ENCODE data around the gene LRP1B.
A peak's percentile ranks its signal among the peaks of the same experiment; 100 is the strongest.
"Not testable (repeated sequence)": the region's sequence is repeated elsewhere in the genome, so short reads cannot be mapped to it uniquely, and the experiment has no call there.

Gene LRP1B

DNA sequence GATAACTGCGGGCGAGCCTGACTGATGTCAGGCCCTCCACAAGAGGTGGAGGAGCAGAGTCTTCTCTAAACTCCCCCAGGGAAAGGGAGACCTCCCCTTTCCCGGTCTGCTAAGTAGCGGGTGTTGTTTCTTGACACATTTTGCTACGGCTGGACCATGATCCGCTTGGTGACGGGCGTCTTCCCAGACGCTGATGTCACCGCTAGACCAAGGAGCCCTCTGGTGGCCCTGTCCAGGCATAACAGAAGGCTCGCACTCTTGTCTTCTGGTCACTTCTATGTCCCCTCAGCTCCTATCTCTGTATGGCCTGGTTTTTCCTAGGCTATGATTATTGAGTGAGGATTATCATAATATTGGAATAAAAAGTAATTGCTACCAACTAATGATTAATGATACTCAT is 1166.5 kb downstream of the LRP1B start:
- DNase-seq: not testable (repeated sequence)

DNA sequence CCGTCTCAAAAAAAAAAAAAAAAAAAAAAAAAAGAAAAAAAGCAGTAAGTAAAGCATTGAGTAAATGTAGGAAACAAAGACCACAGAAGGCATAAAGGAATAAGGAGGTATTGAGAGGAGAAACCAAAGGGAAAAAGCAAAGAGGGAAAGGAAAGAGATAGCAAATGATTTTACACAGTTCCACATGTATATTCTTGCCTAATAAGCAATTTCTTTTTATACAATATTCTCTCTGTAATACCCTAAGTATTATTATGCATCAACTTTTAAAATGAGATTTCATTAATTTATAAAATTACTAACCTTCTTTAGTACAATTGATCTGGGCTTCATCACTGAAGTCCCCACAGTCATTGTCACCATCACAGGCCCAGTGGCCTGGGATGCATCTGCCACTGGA is 1180.9 kb downstream of the LRP1B start:
- DNase-seq: no peak

DNA sequence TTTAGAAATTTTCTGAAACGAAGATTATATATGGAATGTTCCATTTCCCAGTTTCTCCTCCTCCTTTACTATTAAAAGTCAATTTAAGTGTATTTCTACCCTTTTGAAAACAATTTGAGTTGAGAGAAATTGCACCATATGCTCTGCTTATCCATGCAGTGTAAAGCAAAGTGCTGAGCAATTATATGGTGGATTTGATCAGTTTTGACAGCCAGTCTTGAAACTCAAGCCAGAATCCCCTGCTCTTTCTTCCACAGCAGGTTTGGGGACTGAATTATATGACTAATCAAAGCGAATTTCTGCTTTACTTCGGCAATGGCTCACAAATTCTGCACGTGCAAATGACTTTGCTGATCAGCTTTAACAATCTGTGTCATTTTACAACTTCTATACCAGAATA is 1183.6 kb downstream of the LRP1B start:
- no peak for DNase-seq

DNA sequence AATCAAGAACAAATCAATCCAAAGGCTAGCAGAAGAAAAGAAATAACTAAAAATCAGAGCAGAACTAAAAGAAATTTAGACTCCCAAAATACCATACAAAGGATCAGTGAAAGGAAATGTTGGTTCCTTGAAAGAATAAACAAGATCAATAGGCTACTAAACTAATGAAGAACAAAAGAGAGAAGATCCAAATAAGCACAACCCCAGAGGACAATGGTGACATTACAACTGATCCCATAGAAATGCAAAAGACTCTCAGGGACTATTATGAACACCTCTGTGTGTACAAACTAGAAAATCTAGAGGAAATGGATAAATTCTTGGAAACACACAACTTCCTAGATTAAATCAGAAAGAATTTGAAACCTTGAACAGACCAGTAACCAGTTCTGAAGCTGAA is 1186.9 kb downstream of the LRP1B start:
- DNase-seq: no peak

DNA sequence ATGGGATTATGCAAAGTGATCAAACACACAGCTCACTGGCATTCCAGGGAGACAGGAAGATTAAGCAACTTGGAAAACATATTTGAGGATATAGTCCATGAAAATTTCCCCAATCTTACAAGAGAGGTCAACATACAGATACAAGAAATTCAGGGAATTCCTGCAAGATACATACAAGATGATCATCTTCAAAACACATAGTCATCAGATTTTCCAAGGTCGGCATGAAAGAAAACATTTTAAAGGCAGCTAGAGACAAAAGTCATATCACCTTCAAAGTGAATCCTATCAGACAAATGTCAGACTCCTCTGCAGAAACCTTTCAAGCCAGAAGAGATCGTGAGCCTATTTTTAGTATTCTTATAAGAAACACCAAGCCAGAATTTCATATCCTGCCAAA is 1188.5 kb downstream of the LRP1B start:
- DNase-seq: no peak

DNA sequence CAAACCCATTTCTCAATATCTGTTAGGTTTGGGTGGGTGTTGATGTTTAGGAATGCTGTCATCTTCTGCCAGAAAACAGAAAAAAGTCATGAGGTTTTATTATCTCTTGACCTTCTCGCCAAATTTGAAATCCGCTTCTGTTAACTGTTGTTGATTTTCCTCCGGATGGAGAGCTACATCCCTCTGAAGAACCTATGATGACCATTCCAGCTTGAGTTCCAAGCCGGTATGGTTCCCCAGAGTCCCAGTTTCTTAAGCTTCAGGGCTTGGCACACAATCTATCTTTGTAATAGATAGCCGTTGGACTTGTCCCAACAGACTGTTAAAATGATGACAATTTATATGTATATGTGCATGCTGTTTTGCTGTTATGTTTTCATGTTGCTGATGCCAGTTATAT is 1201.0 kb downstream of the LRP1B start:
- DNase-seq: no peak

DNA sequence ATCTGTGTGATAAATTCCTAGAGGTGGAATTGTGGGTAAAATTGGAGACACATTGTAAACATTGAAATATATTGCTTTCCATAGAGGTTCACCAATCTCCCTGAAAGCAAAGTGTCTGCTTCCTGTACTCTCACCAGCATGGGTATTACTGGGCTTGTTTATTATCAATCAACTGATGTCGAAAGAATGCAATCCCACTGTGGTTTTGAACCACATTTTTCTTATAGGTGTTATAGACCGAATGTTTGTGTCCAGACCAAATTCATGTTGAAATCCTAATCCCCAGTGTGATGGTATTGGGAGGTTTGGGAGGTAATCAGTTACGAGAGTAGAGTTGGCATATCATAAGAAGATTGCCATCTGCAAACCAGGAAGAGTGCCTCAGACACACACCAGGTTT is 1212.4 kb downstream of the LRP1B start:
- no peak for DNase-seq

DNA sequence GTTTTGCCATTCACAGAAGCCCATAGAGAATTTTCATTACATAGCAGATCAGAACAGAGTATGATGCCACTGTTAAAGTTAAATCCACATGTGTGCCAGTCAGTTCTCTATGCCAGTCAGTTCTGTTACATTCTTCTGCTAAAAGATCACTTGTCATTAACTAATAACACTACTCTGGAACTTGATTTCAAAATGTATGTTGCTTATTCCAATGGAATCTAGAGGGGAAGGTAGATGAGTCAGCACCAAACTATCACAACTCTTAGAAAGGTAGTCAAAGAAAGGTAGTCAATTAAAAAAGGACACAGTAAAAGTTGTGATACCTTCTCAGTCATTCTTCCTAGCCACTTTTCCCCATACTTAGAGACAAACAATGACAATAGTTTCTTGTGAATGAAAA is 1214.4 kb downstream of the LRP1B start:
- no peak for DNase-seq

DNA sequence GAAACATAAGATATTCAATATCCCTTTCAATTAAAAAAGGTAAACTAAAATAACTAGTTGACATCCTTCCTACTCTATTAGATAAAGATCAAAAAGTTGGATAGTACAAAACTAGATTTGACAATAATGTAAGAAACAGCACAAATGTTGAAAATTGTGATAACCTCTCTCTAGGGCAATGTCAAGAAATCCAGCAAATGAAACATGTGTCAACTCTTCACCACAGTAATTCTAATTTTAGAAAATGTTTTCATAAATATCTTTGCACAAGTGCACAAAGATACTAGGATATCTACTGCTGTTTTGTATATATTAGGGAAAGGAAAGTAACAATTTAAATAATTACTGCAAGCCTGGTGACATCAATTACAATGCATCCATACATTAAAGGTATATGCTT is 1220.1 kb downstream of the LRP1B start:
- no peak for DNase-seq

DNA sequence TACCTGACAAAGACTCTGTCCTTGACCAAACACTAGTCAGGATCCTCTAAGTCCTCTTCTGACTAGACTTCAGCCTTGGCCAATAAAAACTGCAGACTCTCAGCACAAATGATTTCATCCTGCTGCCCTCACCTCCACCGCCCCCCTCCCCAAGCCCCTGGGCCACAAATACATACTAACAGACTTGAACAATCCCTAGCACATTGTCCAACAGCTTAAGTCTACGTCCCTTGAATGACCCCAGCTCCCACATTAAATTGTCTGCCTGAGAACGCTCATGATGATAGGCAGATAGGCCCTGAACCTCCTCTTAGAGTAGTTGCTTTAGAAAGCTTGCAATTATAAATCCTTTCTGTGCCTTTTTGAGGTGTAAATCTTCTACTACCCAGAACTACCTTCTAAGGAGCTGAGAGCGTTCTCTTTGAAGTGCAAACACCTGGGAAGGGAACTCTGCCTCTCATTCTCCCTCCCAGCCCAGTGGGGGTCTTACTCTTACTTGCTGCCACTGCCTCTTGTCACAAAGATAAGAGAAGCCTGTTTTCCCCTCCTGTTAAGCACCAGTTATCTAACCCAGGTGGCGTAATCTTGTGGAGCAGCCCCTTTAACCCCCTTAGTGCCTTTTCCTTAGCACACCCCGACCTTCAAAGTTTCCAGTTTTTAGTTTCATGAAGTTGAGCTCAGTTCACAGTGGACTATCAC is 1225.6 kb downstream of the LRP1B start:
- no peak for DNase-seq

DNA sequence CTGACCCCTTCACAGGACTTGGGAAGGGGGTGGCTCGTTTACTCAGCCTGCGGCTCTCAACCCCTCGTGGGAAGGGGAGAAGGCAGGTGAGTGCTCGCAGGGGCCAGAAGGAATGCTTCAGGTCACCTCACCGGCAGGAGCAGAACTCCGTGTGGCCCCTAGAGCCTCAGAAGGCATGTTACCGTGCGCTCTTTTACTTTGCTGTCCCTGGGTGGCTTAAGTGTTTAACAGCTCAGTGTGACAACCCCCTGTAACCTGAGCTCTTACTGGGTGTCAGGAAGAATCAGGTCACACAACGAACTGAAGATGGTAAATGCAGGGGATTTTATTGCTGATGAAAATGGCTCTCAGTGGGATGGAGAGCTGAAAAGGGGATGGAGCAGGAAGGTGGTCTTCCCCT is 1235.4 kb downstream of the LRP1B start:
- no peak for DNase-seq

DNA sequence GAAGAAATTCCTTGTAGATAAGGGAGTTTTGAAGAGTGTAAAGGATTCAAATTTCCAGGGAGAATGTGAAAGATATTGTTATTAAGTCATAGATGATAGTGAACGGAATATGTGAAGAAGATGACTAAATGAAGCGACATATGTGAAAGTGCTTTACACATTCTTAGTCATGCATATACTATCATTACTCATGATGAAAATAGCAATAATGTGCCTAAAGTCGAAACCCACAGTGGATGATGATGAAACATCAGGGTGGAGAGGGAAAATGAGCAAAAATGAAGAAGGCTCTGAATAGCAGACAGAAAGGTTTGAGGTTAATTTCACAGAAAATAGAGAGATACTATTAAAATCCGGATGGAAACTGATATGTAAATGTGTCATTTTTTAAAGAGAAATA is 1237.1 kb downstream of the LRP1B start:
- DNase-seq: no peak

DNA sequence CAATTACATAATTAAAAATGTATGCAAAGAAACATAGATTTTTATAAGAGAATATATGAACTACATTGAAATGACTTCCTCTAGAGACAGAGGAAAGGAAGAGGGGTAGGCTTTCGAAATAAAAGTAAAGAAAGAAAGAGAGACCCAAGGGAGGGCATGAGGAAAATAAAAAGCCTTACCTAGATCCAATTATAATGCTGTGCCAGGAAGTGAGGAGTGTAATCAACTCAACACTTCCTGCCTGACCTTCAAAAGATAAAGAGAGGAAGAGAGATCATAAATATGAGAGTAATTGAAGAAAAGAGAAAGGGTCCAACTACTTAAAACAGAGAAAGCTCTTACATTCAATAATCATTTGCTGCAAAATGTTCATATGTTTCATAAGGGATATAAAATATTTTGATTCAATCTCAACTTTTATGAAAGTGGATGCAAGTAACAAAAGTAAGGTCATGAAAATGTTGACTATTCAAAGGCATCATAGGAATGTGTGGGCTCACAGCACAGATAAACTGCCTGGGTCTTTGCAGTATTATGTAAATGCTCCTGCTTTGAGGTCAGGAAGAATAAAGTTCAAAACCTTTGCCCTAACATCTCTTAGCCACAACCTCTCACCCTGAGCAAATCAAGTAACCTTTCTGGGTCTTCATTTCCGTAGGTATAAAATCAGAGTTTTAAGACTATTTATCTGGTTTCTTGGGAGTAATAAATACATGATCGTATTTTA is 1237.7 kb downstream of the LRP1B start:
- no peak for DNase-seq

DNA sequence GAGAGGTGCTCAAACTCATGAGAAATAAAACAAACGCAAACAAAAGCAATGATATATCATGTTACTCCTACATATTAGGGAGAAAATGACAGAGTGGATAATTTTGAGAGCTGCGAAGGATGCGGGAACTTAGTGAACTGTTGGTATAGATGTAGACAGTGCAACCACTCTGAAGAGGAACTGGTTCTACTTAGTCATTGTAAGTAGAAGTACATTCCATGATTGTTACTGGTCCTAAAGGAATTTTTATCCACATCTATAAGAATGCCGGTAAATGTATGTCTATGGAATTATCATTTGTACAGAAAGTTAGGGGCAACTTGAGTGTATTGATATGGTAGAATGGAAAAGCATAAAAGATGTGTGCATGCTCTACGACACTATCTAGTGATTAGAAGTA is 1238.4 kb downstream of the LRP1B start:
- DNase-seq: no peak

DNA sequence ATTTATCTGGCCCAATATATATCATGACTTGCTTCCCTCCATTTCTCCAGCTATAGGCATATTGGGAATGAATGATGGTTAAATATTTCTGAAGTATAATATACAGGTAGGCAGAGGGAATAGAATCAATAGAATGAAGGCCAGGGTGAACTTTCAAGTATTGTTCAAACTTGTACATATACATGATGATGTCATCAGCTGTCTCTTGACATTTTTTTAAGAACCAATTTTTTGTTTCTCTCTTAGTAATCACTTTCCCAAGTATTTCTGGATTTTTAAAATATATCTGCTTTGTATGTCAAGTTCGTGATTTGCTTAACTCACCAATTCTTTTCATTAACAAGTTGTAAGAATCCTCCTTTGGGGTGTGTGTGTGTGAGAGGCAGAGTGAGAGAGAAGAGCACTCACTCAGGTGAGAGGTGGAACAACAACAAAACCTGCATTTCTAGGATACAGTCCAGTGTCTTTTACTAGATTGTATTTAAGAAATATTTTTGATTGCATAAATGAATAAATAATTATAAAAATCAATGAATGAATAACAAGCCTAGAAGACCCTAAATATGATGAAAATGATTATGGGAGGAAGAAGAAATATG is 1239.1 kb downstream of the LRP1B start:
- no peak for DNase-seq

DNA sequence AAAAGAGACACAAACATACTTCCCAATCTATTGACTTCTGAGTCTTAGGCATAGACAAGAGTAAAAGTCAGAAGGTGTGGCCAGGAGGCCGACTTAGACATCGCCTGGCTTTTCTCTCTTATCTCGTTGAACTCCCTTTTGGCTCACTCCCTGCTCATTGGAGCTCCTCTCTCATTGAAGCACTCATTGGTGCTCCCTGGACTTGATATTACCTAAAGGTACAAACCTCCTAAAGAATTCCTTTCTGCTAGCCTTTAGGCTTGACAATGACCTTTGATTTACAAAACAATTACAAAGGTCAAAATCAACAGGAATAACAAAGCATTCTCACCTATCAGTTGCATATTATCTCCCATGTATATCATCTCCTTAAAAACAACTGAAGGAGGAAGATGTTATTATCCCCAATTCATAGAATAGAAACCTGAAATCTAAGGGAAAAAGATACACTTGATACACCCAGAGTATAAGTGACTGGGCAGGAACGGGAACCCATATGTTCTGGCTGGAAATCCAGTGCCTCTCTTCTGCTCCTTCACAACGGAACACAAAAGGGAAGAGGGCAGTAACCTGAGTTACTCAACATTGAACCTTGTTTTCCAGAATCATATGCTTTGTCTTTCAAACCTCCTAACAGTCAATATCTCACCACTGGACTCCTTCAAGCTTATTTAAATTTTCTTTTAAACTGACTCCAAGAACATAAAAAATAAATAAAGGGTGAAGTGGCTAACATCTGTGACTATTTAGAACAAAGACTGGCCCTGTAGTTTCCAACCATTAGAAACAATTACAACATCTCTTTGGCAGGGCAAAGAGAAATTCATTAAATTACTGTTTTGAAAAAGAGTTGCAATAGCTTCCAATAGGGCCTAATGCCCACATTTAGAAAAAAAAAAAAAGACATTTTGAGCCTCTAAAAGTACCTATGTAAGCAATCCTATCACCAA is 1247.9 kb downstream of the LRP1B start:
- no peak for DNase-seq

DNA sequence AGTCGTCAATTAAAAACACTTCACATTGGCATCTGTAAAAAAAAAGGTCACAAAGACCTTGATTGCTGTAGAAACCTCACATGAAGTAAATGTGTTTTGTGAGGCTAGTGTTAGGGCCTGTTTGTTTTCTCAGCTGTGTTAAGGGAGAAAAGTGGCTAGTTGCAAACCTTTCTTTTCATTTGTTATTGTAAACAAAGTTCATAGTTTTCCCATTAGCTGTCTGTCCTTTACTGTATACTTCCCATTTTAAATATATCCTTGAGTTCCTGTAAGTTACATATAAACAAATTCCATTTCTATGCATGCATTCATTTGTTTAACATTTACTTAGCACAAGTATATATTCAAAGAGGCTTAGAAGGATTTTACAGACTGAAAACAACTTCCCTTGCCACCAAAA is 1250.2 kb downstream of the LRP1B start:
- DNase-seq: no peak

DNA sequence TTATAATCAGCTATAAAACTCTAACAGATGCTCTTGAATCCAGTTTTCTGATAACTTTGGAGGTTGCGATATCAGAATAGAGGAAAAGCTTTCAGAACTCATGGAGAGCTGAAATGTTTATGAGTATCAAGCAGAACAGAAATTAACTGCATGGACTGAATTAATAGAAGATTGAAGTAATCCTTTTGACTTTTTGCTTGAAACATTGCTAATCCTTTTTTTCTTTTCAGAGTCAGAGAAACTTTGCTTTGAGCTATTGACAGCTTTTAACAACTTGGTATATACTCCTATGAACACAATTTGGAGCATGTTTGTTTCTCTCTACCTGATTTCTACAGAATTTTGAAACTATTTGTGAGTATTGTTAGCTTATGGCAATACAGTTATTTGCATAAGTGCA is 1254.8 kb downstream of the LRP1B start:
- no peak for DNase-seq

DNA sequence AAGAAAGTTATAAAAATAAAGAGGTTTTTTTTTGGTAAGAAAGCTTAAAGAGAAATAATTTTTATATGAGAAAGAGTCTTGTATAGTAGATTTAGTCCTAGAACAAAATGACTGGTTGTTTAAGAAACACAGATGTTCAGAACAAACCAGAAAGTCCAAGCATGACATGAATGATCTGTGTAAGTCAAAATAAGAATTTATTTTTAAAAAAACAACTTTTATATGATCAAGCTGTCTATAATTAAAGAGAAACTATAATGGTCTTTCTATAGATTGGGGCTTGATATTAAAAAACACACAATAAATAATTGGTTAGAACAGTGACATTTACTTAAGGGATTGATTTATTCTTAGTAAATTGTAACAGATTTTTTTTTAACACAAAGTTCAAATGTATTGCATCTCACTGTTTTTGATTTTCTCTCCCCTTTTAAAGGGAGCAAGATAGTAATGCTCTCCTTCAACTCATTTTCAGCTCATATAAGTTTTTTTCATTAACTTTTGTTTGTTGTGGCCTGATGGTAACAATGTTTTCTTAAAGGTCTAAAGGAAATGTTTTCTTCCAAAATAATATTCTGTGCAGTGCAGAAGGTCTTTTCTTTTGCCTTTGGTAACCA is 1256.8 kb downstream of the LRP1B start:
- no peak for DNase-seq

DNA sequence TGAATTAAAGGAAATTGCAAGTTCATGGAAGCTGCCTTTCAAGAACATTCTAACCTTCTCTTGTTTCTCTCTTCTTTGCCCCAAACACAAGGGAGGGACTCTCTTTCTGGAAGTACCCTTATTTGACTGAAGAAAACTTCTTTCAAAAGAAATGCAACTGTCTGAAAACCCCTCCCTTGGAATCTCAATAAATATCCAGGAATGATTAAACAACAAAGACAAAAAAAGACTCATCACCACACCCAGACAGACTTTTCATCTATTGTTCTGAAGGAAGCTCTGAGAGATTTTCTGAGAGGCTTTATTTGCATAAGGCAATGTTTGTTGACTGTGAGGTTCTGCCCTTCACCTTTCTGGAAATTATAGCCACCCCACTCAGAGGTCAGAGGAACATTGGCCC is 1260.9 kb downstream of the LRP1B start:
- DNase-seq: no peak

DNA sequence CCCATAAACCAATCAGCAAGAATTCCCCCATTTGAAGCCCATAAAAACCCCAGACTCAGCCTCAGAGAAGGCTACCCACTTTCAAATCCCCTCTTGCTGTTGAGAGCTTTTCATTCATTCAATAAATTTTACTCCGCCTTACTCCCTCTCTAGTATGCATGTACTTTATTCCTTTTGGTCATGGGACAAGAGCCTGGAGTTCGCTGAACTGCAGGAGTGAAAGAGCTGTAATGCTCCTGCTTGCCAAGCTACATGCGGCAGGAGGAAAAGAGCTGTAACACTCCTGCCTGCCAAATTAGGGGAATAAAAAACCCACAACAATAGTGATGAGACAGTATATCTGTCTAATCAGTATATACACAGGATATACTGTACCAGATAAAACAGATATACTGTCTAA is 1261.7 kb downstream of the LRP1B start:
- no peak for DNase-seq

DNA sequence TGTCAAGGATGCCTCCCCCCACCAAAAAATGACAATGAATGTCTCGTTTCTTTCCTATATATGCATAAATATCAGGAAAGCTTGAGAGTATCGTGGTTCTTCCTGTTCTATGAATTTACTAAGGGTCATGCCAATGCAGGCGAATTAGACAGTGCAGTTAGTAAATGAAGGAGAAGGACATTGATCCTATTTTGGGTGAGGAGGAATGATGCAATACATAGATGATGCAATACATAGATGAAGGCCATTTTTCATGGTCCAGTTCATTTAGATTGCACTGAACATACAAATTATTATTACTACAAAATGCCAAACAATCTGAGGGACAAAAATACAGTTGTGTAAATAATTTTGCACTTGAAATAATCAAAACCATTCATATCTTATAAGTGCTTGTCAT is 1265.0 kb downstream of the LRP1B start:
- no peak for DNase-seq

DNA sequence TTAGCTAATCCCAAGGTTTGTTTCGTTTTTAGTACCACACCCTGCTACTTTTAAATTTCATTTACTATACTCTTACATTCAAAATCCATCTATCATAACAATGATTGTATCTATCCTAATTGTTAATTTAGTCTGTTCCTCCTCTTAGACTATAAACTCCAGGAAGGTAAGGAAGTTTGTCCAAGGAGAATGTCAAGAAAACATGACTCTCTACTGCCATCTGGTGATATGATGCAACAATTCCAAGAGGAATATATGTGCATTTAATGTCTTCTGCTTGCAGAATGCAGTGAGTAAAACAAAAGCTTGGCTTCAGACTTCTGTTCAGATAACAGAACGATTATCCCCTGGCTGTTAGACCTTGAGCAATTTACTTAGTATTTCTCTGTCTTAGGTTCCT is 1267.1 kb downstream of the LRP1B start:
- peak; percentile 2 for DNase-seq

All from NCI-H146 (cell line).